Smooth muscle cell (in vitro differentiated cells): ENCODE data around the gene MEIS1. TPM values are rescaled to one million over a fixed set of nuclear protein-coding genes. Genes with fewer than 3 reads are reported as not detected.
A peak's percentile ranks its signal among the peaks of the same experiment; 100 is the strongest.

Experiments used
- DNase-seq: peaks from one replicate; lab custom pipeline; 2025; ENCODE audit not compliant: unreplicated experiment; lab: John Stamatoyannopoulos, UW
- H2AFZ ChIP-seq: fragments of 200-600 bp; sonication (generic); 2 replicates; pipeline ENCODE4 v1.6.0; 2016; ENCODE audit warnings: antibody characterized with exemption, low read depth, mild to moderate bottlenecking
- H3F3A ChIP-seq: fragments of 200-600 bp; sonication (generic); 2 replicates; pipeline ENCODE4 v1.6.0; 2017; ENCODE audit warnings: antibody characterized with exemption, low read depth
- H3K27ac ChIP-seq: fragments of 200-600 bp; sonication (generic); 2 replicates; pipeline ENCODE4 v1.5.1; 2016; ENCODE audit warnings: low read depth, mild to moderate bottlenecking
- H3K27me3 ChIP-seq: fragments of 200-600 bp; sonication (generic); 2 replicates; pipeline ENCODE4 v1.6.1; 2016; ENCODE audit warnings: low read depth, mild to moderate bottlenecking
- H3K36me3 ChIP-seq: fragments of 200-600 bp; sonication (generic); 2 replicates; pipeline ENCODE4 v1.5.1; 2016; ENCODE audit warnings: low read depth
- H3K4me1 ChIP-seq: fragments of 200-600 bp; sonication (generic); 2 replicates; pipeline ENCODE4 v1.5.1; 2016; ENCODE audit warnings: low read depth
- H3K4me2 ChIP-seq: fragments of 200-600 bp; sonication (generic); 2 replicates; pipeline ENCODE4 v1.6.0; 2016; ENCODE audit warnings: mild to moderate bottlenecking
- H3K4me3 ChIP-seq: fragments of 200-600 bp; sonication (generic); 2 replicates; pipeline ENCODE4 v1.5.1; 2016; ENCODE audit warnings: mild to moderate bottlenecking
- H3K79me2 ChIP-seq: fragments of 200-600 bp; sonication (generic); 2 replicates; pipeline ENCODE4 v1.6.0; 2016; ENCODE audit warnings: low read depth, mild to moderate bottlenecking
- H3K9ac ChIP-seq: fragments of 200-600 bp; sonication (generic); 2 replicates; pipeline ENCODE4 v1.6.0; 2016; ENCODE audit warnings: low read depth
- H3K9me3 ChIP-seq: fragments of 200-600 bp; sonication (generic); replicated peaks from 2 replicates; pipeline ENCODE4 v1.5.1; 2016; ENCODE audit warnings: low read depth
- H4K20me1 ChIP-seq: fragments of 200-600 bp; sonication (generic); 2 replicates; pipeline ENCODE4 v1.6.0; 2016; ENCODE audit warnings: low read depth
- CTCF ChIP-seq: fragments of 200-600 bp; sonication (generic); IDR thresholded peaks from 2 replicates; pipeline ENCODE4 v1.5.1; 2017; ENCODE audit warnings: borderline replicate concordance, mild to moderate bottlenecking, antibody characterized with exemption; ENCODE audit not compliant: insufficient read depth, poor library complexity, severe bottlenecking
- WGBS: methylation state at CpG from one replicate; pipeline ENCODE4 v1.1.7; 2016; ENCODE audit warnings: low lambda C conversion rate; 5-methylcytosine and 5-hydroxymethylcytosine counted together
- polyA plus RNA-seq: library from polyadenylated mRNA; unstranded; fragments of >200 nt; fragmentation: Nextera tagmentation; extraction: Ambion mirVana; gene quantifications from 2 replicates; pipeline ENCODE4 v1.2.1, GENCODE V29; 2016
- total RNA-seq: library from RNA; depleted of rRNA; stranded (reverse); fragments of >200 nt; gene quantifications from 2 replicates; pipeline ENCODE4 v1.2.3, GENCODE V29; 2014

MEIS1 gene
- total and polyA plus RNA-seq, 2 experiments from 2014 or later, result 15.6 to 15.8 TPM

- H3K27ac ChIP-seq, result no peak overlapping the region
- H4K20me1 ChIP-seq, result no peaks in the 10 kb centered on the region
- no peak overlapping the region for H2AFZ ChIP-seq
- no peaks in the 10 kb centered on the region for H3K9me3 ChIP-seq
- peaks cover 70% of the 10 kb centered on the region for H3K27me3 ChIP-seq
- no peak for DNase-seq
- no peak overlapping the region for H3K9ac ChIP-seq
- peak overlapping the region; percentile 85 for H3K4me3 ChIP-seq
- H3K4me1 ChIP-seq, result peaks cover 57% of the 10 kb centered on the region
- H3K79me2 ChIP-seq, result no peaks in the 10 kb centered on the region
- no peak for TF ChIP-seq CTCF
- no peaks in the 10 kb centered on the region for H3K36me3 ChIP-seq
- H3F3A ChIP-seq, result peaks cover 4% of the 10 kb centered on the region
- peak overlapping the region; percentile 96 for H3K4me2 ChIP-seq
- WGBS, result 10% methylated on average over 10 of the region's 10 CpGs
Observed at GRCh38 chr2:66578687-66579106, 143.8 kb downstream of the MEIS1 start.

- peaks cover 77% of the 10 kb centered on the region for H3K27me3 ChIP-seq
- H2AFZ ChIP-seq, result no peak overlapping the region
- H3F3A ChIP-seq, result peaks cover 4% of the 10 kb centered on the region
- H3K4me3 ChIP-seq, result peak overlapping the region; percentile 85
- no peak overlapping the region for H3K4me2 ChIP-seq
- H3K79me2 ChIP-seq, result no peaks in the 10 kb centered on the region
- no peaks in the 10 kb centered on the region for H3K9me3 ChIP-seq
- peaks cover 53% of the 10 kb centered on the region for H3K4me1 ChIP-seq
- 36% methylated on average over 10 of the region's 10 CpGs for WGBS
- TF ChIP-seq CTCF, result no peak
- H3K36me3 ChIP-seq, result no peaks in the 10 kb centered on the region
- H4K20me1 ChIP-seq, result no peaks in the 10 kb centered on the region
- no peak for DNase-seq
- no peak overlapping the region for H3K27ac ChIP-seq
- no peak overlapping the region for H3K9ac ChIP-seq
Observed at GRCh38 chr2:66579186-66580126, 144.5 kb downstream of the MEIS1 start.

GRCh38 chr2:66580166-66581049 lies 145.5 kb downstream of the MEIS1 start:
- Histone ChIP-seq H3F3A (peaks cover 4% of the 10 kb centered on the region), H3K27ac (no peak overlapping the region), H3K36me3 (no peaks in the 10 kb centered on the region), H2AFZ (peak overlapping the region; percentile 39), H3K9me3 (no peaks in the 10 kb centered on the region), H3K9ac (no peak overlapping the region), H3K79me2 (no peaks in the 10 kb centered on the region), H3K4me2 (peak overlapping the region; percentile 93), H4K20me1 (no peaks in the 10 kb centered on the region), H3K27me3 (peaks cover 83% of the 10 kb centered on the region), H3K4me3 (peak overlapping the region; percentile 56), H3K4me1 (peaks cover 53% of the 10 kb centered on the region)
- DNase-seq, result no peak
- TF ChIP-seq CTCF, result no peak
- 14% methylated on average over 10 of the region's 10 CpGs for WGBS
